ENCODE data around the gene CCDC33.

Gene CCDC33

GRCh38 chr15:74362482-74362881, 126.4 kb downstream of the CCDC33 start:
- DNase-seq (ENCODE audit: low read depth), result no peak

GRCh38 chr15:74364936-74365597, 128.9 kb downstream of the CCDC33 start:
- no peak for DNase-seq (ENCODE audit: low read depth)

GRCh38 chr15:74365598-74366445, 129.7 kb downstream of the CCDC33 start:
- DNase-seq (ENCODE audit: low read depth), result no peak

GRCh38 chr15:74367296-74367854, 131.2 kb downstream of the CCDC33 start, which contains the start of gene CYP11A1:
TSS of gene CYP11A1 (minus strand) at chr15:74367646. CDS start at chr15:74367585, 61 bp downstream.
- DNase-seq (ENCODE audit: low read depth), result no peak

GRCh38 chr15:74368121-74368520, 132.0 kb downstream of the CCDC33 start:
- no peak for DNase-seq (ENCODE audit: low read depth)

- no peak for DNase-seq (ENCODE audit: low read depth)
Measured at GRCh38 chr15:74369084-74369745, 133.1 kb downstream of the CCDC33 start.

- DNase-seq (ENCODE audit: low read depth), result no peak
Measured at GRCh38 chr15:74369756-74370155, 133.6 kb downstream of the CCDC33 start.

- DNase-seq (ENCODE audit: low read depth), result no peak
Measured at GRCh38 chr15:74370471-74370870, 134.3 kb downstream of the CCDC33 start.

GRCh38 chr15:74373056-74373650, 137.0 kb downstream of the CCDC33 start:
- no peak for DNase-seq (ENCODE audit: low read depth)

GRCh38 chr15:74373731-74374647, 137.9 kb downstream of the CCDC33 start:
- peak; percentile 49 for DNase-seq (ENCODE audit: low read depth)

- no peak for DNase-seq (ENCODE audit: low read depth)
Measured at GRCh38 chr15:74374648-74375302, 138.6 kb downstream of the CCDC33 start.

- peak; percentile 72 for DNase-seq (ENCODE audit: low read depth)
Measured at GRCh38 chr15:74375303-74375693, 139.2 kb downstream of the CCDC33 start.

- DNase-seq (ENCODE audit: low read depth), result no peak
Measured at GRCh38 chr15:74376226-74376625, 140.1 kb downstream of the CCDC33 start.

GRCh38 chr15:74376825-74377581, 140.9 kb downstream of the CCDC33 start:
- DNase-seq (ENCODE audit: low read depth), result no peak

- DNase-seq (ENCODE audit: low read depth), result no peak
Measured at GRCh38 chr15:74377831-74378766, 142.0 kb downstream of the CCDC33 start.

- no peak for DNase-seq (ENCODE audit: low read depth)
Measured at GRCh38 chr15:74378848-74379247, 142.7 kb downstream of the CCDC33 start.

- DNase-seq (ENCODE audit: low read depth), result no peak
Measured at GRCh38 chr15:74380361-74381189, 144.4 kb downstream of the CCDC33 start.

GRCh38 chr15:74381190-74381453, 145.0 kb downstream of the CCDC33 start:
- no peak for DNase-seq (ENCODE audit: low read depth)

All from fibroblast of the conjunctiva (primary cell).